Measurements from ENCODE around the gene EPN3. TPM values are rescaled to one million over a fixed set of nuclear protein-coding genes. Genes with fewer than 3 reads are reported as not detected.

EPN3 gene
- polyA plus RNA-seq, 1 donor from 2014 or later: not detected

- Histone ChIP-seq H3K79me2 (replicated peaks; ENCODE audit: insufficient read depth, low read length) (no peaks in the 10 kb centered on the region), H3K36me3 (ENCODE audit: insufficient read depth, low read length) (no peaks in the 10 kb centered on the region), H3K4me2 (ENCODE audit: low read length) (no peak overlapping the region), H3K4me3 (ENCODE audit: low read length) (no peak overlapping the region), H4K20me1 (ENCODE audit: insufficient read depth) (no peaks in the 10 kb centered on the region), H3K27me3 (ENCODE audit: insufficient read depth, low read depth, low read length) (no peaks in the 10 kb centered on the region), H3F3A (ENCODE audit: insufficient read depth, low read length, poor library complexity, severe bottlenecking) (no peaks in the 10 kb centered on the region), H3K9me3 (ENCODE audit: low read length) (no peaks in the 10 kb centered on the region), H2AFZ (ENCODE audit: low read depth, low read length) (no peak overlapping the region), H3K9ac (ENCODE audit: low read length) (no peak overlapping the region), H3K27ac (ENCODE audit: low read length) (no peak overlapping the region), H3K9me2 (ENCODE audit: insufficient read depth, low read length) (no peaks in the 10 kb centered on the region)
- no peak for TF ChIP-seq REST (IDR thresholded peaks at IDR 0.05; ENCODE audit: borderline replicate concordance)
- TF ChIP-seq EP300 (conservative IDR thresholded peaks at IDR 0.05; ENCODE audit: poor library complexity, severe bottlenecking): no peak
- TF ChIP-seq RAD21 (conservative IDR thresholded peaks at IDR 0.05): no peak
- no peak for TF ChIP-seq TAF1 (IDR thresholded peaks at IDR 0.05; ENCODE audit: low read depth)
- TF ChIP-seq CTCF (IDR thresholded peaks at IDR 0.05; ENCODE audit: poor library complexity, severe bottlenecking): no peak
- no peak for TF ChIP-seq EZH2 (IDR thresholded peaks at IDR 0.05; ENCODE audit: borderline replicate concordance, insufficient read depth, low read length, poor library complexity, severe bottlenecking)
- no peak for TF ChIP-seq MXI1 (conservative IDR thresholded peaks at IDR 0.05; ENCODE audit: poor library complexity, severe bottlenecking)
- TF ChIP-seq POLR2AphosphoS5 (IDR thresholded peaks at IDR 0.05): no peak
- TF ChIP-seq SMC3 (conservative IDR thresholded peaks at IDR 0.05; ENCODE audit: poor library complexity): no peak
Observed at GRCh38 chr17:50578173-50578572, 45.6 kb downstream of the EPN3 start.

- Histone ChIP-seq H3K79me2 (replicated peaks; ENCODE audit: insufficient read depth, low read length) (no peaks in the 10 kb centered on the region), H3K9ac (ENCODE audit: low read length) (no peak overlapping the region), H3K9me2 (ENCODE audit: insufficient read depth, low read length) (no peaks in the 10 kb centered on the region), H3K36me3 (ENCODE audit: insufficient read depth, low read length) (no peaks in the 10 kb centered on the region), H3K9me3 (ENCODE audit: low read length) (no peaks in the 10 kb centered on the region), H3K27ac (ENCODE audit: low read length) (no peak overlapping the region), H2AFZ (ENCODE audit: low read depth, low read length) (no peak overlapping the region), H4K20me1 (ENCODE audit: insufficient read depth) (no peaks in the 10 kb centered on the region), H3K4me3 (ENCODE audit: low read length) (no peak overlapping the region), H3K27me3 (ENCODE audit: insufficient read depth, low read depth, low read length) (no peaks in the 10 kb centered on the region), H3F3A (ENCODE audit: insufficient read depth, low read length, poor library complexity, severe bottlenecking) (no peaks in the 10 kb centered on the region), H3K4me2 (ENCODE audit: low read length) (no peak overlapping the region)
- TF ChIP-seq CTCF (IDR thresholded peaks at IDR 0.05; ENCODE audit: poor library complexity, severe bottlenecking) (no peak), EP300 (conservative IDR thresholded peaks at IDR 0.05; ENCODE audit: poor library complexity, severe bottlenecking) (no peak), POLR2AphosphoS5 (IDR thresholded peaks at IDR 0.05) (no peak), TAF1 (IDR thresholded peaks at IDR 0.05; ENCODE audit: low read depth) (no peak), RAD21 (conservative IDR thresholded peaks at IDR 0.05) (no peak), MXI1 (conservative IDR thresholded peaks at IDR 0.05; ENCODE audit: poor library complexity, severe bottlenecking) (no peak), REST (IDR thresholded peaks at IDR 0.05; ENCODE audit: borderline replicate concordance) (no peak)
Observed at GRCh38 chr17:50579399-50579798, 46.9 kb downstream of the EPN3 start.
